NB4 (cell line): Measurements from ENCODE around the gene AMOTL1.

Source experiments
- POLR2A ChIP-seq: IDR thresholded peaks from 2 replicates; pipeline ENCODE4 v1.6.1; 2011; ENCODE audit warnings: mild to moderate bottlenecking; ENCODE audit not compliant: insufficient read length; ENCODE audit errors: extremely low read depth
- TF ChIP-seq, protein P1 (sequence below): IDR thresholded peaks from one replicate; pipeline ENCODE4 v1.5.1; 2012; ENCODE audit warnings: low read depth, low read length

DNA sequence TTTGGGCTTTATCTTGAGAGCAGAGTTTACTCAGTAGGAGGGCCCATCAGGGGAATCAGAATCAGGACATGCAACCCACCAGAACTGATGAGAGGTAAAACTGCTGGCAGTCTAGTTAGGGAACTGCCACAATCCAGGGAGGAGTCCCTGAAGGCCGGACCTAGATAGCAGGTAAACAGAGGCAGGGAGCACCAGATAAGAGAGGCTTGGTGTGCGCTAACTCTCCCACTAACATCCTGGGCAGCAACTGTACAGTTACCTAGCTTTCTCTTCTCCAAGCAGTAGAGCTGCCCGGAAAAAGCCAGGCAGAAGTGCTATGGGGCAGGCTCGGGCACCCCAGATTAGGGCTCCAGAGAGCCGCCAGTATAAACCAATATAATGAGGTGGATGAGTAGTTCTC lies 865 bp upstream of the AMOTL1 start:
- TF ChIP-seq POLR2A: no peak
- TF ChIP-seq, protein P1, sequence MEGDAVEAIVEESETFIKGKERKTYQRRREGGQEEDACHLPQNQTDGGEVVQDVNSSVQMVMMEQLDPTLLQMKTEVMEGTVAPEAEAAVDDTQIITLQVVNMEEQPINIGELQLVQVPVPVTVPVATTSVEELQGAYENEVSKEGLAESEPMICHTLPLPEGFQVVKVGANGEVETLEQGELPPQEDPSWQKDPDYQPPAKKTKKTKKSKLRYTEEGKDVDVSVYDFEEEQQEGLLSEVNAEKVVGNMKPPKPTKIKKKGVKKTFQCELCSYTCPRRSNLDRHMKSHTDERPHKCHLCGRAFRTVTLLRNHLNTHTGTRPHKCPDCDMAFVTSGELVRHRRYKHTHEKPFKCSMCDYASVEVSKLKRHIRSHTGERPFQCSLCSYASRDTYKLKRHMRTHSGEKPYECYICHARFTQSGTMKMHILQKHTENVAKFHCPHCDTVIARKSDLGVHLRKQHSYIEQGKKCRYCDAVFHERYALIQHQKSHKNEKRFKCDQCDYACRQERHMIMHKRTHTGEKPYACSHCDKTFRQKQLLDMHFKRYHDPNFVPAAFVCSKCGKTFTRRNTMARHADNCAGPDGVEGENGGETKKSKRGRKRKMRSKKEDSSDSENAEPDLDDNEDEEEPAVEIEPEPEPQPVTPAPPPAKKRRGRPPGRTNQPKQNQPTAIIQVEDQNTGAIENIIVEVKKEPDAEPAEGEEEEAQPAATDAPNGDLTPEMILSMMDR: no peak
